WI38 (cell line): Measurements from ENCODE around the gene GUF1.
"Not testable (repeated sequence)": the region's sequence is repeated elsewhere in the genome, so short reads cannot be mapped to it uniquely, and the experiment has no call there.

ENCODE experiments used
- H3K4me3 ChIP-seq: 2 replicates; pipeline ENCODE4 v1.5.1; 2011; ENCODE audit warnings: low read depth, mild to moderate bottlenecking, control low read depth, low read length
- CTCF ChIP-seq: IDR thresholded peaks from 2 replicates; pipeline ENCODE4 v1.5.1; 2012; ENCODE audit warnings: low read depth, mild to moderate bottlenecking, control low read depth, low read length

The GUF1 gene

GRCh38 chr4:44725726-44726037 lies 47.5 kb downstream of the GUF1 start:
- H3K4me3 ChIP-seq: peak overlapping the region; percentile 89
- no peak for TF ChIP-seq CTCF

- H3K4me3 ChIP-seq: peak within 1 kb of the TSS; percentile 89
- TF ChIP-seq CTCF: peak; percentile 31
These were observed 48.0 kb downstream of the GUF1 start, which contains the start of gene GNPDA2 for GRCh38 chr4:44726038-44726871. GNPDA2 (minus strand) TSS chr4:44726556; CDS start chr4:44722207, 4,349 bp downstream.

GRCh38 chr4:44727471-44727870 lies 49.3 kb downstream of the GUF1 start:
- H3K4me3 ChIP-seq: no peak overlapping the region
- no peak for TF ChIP-seq CTCF

GRCh38 chr4:44728694-44729093 lies 50.5 kb downstream of the GUF1 start:
- H3K4me3 ChIP-seq: not testable (repeated sequence)

- no peak overlapping the region for H3K4me3 ChIP-seq
- no peak for TF ChIP-seq CTCF
These were observed 58.7 kb downstream of the GUF1 start for GRCh38 chr4:44736900-44737299.

- peak; percentile 7; the same call in 1 of the 2 replicates for TF ChIP-seq CTCF
- H3K4me3 ChIP-seq: no peak overlapping the region
These were observed 60.4 kb downstream of the GUF1 start for GRCh38 chr4:44738615-44739014.

GRCh38 chr4:44740201-44740600 lies 62.0 kb downstream of the GUF1 start:
- no peak overlapping the region for H3K4me3 ChIP-seq
- no peak for TF ChIP-seq CTCF
